Measurements from ENCODE around the gene VTI1B.
"Not testable (repeated sequence)": the region's sequence is repeated elsewhere in the genome, so short reads cannot be mapped to it uniquely, and the experiment has no call there.

VTI1B gene

DNA sequence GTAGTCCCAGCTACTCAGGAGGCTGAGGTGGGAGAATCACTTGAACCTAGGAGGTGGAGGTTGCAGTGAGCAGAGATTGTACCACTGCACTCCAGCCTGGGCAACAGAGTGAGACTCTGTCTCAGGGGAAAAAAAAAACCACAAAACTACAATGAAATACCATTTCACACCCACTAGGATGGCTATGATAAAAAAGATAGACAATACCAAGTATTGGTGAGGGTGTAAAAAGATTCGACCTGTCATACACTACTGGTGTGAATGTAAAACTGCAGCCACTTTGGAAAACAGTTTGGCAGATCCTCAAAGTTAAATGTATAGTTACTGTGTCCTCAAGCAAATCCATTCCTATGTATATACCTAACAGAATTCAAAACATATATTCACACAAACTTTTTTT lies 48.3 kb downstream of the VTI1B start:
- not testable (repeated sequence) for DNase-seq

DNA sequence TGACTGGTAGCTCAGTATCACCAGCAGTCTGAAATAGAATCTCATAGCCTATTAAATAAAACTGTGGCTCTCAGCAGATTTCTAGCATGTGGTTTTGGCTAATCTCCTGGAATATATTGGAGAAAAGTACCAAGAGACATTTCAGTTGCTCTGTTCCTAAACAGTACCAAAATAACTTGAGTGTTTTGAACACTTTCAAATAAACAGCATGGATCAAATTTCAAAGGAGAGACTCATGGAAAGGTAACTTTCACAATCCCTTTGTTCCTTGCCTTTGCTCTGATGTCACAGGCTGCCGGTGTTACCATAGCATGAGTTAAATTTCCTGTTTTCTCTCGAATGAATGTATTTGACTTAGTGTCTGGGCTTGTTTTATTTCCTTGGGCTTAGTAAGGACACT lies 51.3 kb downstream of the VTI1B start:
- peak; percentile 21 for DNase-seq

DNA sequence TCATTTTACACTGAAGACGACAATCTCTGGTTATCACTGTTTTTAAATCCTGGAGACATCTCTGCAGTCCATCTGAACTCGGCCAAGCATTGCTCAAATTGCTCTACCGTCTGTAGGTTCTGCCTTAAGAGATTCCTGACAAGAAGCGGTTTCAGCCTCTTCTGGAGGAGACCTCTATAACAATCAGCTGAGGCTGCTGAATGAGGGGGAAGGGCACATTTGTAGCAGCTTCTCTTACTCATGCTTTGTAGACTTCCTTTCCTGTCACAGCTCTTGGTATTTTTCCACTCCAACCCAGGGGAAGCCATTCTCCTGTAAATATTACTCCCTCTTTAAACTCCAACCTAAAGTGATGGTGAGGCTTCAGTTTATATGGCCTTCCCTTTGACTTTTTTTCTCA lies 51.8 kb downstream of the VTI1B start:
- peak; percentile 82 for DNase-seq

DNA sequence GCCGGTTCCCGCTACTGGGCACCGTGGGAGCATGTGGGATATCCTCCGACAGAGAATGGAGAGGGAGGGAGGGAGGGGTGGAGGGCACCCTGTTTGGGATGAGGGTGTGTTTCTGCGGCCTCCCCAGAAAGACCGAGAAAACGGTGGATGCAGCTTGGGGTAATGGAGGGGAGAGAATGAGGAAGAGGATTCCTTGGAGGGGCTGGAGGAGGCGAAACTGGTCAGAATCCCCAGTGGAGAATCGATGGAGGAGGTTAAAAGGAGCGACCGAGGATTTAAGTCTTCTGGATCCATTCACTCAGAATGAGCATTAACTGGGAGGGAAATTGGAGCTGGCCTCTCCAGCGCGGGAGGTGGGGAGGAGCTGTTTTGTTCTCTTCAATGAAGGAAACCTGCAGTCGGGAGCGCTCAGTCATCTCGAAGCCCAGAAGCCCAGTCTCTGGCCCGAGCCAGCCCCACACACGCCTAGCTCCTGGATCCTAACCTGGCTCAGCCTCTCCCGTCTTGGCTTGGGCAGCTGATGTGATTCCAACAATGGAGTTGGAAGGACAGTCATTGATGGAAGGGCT lies 54.1 kb downstream of the VTI1B start:
- DNase-seq = no peak

DNA sequence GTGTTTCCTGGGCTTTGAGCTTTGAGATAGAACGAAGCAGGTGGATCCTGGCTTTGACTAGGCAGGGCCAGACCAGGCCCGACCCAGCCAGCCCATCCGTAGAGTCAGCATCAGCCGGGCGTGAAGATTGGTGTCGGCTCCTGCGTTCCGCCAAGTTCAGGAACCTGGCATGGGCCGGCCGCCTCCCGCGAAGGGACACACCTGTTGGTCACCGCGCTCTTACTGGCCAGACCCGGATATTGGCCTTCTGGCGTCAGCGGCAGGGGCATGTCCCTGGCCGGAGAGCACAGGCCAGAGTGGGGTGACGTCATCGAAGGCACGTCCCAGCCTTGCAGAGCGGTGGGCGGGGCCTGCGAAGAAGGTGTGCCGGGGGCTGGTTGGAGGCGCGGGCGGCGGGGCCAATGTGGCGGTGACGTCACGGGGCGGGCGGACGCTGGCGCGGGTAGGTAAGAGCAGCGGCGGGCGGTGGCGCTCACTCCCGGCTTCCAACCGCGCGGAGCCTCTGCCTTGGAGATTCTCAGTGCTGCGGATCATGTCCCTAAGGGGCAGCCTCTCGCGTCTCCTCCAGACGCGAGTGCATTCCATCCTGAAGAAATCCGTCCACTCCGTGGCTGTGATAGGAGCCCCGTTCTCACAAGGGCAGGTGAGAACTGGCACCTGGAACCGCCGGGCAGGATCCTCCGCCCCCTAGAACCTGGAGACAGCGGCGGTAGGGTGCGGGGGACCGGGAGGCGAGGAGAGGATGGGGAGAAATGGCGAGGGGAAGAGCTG lies 54.8 kb downstream of the VTI1B start, which contains the start of gene ARG2:
Gene ARG2, plus strand, starts transcription at position 475 of the 771 bp plus-strand sequence. Its CDS starts 58 bp downstream, at position 533.
- peak; percentile 87 for DNase-seq

DNA sequence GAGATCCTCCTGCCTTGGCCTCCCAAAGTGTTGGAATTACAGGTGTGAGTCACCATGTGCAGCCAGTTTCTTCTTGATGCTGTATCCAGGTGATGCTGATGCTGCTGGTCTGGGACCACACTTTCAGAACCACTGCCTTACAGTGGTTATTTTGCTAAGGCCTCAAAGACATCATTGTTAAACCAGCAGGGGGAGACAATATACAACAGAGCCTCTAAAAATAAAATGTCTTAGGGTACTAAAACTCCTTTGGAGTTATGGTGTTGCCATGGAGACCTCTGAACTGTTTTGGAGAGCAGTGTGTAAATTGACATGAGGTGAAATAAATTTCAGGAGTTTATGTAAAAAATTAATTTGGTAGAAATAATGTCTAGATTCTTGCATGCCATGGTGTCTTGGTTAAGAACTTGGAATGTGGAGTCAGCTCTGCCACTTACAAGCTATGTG lies 55.8 kb downstream of the VTI1B start:
- peak; percentile 83 for DNase-seq

DNA sequence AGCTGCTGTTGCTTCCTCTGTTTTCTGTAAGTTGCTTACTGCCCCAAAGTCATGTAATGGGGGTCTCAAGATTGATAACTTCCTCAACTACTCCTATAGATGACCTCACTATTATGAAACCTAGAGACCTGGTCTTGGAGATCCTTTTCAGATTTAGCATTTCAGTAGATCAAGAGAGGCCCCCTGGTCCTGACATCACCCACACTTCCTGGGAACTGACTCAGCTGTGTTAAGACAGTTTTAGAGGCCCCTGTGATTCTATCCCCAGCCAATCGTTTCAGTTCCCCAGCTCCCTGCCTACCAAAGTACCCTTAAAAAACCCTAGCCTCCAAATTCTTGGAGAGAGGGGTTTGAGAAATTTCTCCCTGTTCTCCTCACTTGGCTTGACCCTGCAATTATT lies 63.9 kb downstream of the VTI1B start:
- DNase-seq = no peak

DNA sequence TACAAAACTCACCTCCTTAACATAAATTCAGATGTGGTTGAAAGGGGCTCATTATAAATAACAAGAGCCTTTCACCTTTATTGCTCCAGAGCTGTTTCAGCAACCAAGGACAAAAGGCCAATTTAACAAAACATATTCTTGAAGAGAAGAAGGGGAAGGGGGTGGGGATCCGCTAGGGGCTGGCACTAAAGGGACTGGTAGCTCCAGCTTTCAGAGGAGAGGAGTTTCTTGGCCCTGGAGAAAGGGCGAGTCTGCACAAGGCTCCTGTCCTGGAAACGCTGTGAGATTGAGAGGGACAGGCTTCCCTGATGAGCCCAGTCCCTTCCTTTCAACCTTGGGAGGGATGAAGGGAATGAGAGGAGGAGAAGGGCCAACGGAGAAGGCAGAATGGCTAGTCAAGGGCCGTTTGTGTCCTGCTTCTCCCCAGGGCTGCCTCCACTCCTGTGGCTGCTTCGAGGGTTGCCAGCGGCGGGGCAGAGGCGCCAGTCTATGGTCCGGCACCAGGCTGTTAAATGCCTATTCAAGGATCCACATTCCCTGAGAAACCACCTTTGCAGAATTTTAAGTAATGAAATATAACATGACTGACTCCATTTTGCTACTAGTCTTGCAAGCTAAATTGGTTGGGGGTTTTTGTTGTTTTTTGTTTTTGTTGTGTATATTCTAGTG lies 64.7 kb downstream of the VTI1B start:
- no peak for DNase-seq

DNA sequence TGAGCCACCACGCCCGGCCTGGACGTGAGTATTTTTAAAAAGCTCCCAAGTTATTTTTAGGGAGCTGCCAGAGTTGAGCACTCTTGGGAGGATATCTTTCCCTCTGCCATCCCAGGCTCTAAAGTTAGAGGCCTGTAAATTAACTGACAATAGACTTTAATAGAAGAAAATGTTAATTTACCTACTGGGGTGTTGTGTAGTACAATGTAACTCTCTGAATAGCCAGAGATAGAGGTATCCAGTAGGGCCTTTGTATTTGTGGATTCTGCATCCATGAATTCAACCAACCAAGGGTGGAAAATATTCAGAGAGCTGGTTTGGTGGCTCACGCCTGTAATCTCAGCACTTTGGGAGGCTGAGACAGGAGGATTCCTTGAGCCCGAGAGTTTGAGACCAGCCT lies 66.8 kb downstream of the VTI1B start:
- DNase-seq = no peak

DNA sequence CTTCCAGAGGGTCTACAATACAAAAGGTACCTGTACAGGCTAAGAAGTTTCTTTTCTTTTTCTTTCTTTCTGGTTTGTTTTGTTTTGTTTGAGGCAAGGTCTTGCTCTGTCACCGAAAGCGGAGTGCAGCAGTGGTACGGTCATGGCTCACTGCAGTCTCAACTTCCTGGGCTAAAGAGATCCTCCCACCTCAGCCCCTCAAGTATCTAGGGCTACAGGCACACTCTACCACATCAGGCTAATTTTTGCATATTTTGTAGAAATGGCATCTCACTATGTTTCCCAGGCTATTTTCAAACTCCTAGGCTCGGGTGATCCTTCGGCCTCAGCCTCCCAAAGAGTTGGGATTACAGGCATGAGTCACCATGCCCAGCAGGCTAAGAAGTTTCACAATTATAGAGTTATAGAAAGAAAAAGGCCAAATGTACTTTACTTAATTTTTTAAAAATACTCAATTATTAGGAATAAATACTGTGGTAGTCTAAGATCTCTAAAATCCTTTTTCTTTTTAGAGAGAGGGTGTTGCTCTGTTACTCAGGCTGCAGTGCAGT lies 71.4 kb downstream of the VTI1B start:
- DNase-seq = no peak

DNA sequence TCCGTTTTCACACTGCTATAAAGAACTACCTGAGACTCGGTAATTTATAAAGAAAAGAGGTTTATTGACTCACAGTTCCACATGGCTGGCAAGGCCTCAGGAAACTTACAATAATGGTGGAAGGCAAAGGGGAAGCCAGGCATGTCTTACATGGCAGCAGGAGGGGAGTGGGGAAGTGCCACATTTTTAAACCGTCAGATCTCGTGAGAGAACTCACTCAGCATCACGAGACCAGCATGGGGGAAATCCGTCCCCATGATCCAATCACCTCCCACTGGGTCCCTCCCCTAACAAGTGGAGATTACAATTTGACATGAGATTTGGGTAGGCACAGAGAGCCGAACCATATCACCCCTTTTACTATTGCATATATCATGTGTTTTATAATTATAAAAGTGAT lies 72.4 kb downstream of the VTI1B start:
- DNase-seq = no peak

DNA sequence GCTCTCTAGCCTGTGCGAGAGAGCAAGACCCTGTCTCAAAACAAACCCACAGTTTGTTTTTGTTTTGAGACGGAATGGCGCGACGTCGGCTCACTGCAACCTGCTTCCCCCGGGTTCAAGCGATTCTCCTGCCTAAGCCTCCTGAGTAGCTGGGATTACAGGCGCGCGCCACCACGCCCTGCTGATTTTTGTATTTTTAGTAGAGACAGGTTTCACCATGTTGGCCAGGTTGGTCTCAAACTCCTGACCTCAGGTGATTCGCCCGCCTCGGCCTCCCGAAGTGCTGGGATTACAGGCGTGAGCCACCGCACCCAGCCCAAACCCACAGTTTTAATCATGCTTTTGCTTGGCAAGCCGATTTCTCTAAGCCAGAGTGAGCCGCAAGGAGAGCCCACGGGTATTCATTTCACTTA lies 73.9 kb downstream of the VTI1B start:
- not testable (repeated sequence) for DNase-seq

DNA sequence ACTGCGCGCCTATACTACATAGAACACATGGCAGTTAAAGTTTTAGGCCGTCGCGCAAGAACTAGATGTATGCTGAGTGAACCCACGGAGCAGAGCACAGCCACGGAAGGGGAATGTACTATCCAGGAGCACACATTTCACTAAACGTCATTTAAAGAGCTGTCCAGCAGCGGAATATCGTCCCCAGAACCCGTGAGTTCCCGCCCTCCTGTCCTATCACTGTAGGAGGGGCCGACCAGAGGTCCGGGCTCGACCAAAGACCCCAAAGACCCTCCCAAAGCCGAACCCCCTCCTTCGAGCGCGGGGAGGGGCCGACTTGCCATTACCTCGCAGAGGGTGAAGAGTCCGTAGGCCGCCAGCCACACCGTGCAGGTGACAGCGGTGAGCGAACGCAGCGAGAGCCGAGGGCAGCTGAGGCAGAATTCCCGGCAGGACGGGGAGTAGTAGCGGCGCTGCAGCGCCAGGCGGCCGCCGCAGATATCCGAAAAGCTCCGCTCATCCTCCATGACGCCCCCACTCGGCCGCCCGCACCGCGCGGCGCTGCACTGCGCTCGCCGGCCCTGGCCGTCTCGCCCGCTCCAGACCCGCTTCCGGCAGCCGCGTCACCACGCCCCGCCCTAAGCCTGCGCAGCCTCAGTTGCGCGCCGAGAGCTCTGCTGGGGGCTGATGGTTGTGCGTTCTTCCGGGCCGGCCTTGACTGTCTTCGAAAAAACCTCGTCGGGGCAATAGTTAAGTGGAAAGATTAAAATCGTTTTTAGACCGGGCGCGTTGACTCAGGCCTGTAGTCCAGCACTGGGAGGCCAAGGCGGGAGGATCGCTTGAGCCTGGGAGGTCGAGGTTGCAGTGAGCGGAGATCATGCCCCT lies 74.5 kb downstream of the VTI1B start, which contains the start of gene PIGH:
Gene PIGH, minus strand, starts transcription at position 571 of the 864 bp plus-strand sequence. Its CDS starts 65 bp downstream, at position 506.
- DNase-seq = peak; percentile 90
